Epithelial cell of alveolus of lung (primary cell): ENCODE data around the gene SYT17. TPM values are rescaled to one million over a fixed set of nuclear protein-coding genes. Genes with fewer than 3 reads are reported as not detected.

Source experiments
- total RNA-seq: library from RNA; depleted of rRNA; stranded (reverse); fragments of >200 nt; gene quantifications from 2 replicates; pipeline ENCODE4 v1.2.1, GENCODE V29; 2015

Gene SYT17, protein sequence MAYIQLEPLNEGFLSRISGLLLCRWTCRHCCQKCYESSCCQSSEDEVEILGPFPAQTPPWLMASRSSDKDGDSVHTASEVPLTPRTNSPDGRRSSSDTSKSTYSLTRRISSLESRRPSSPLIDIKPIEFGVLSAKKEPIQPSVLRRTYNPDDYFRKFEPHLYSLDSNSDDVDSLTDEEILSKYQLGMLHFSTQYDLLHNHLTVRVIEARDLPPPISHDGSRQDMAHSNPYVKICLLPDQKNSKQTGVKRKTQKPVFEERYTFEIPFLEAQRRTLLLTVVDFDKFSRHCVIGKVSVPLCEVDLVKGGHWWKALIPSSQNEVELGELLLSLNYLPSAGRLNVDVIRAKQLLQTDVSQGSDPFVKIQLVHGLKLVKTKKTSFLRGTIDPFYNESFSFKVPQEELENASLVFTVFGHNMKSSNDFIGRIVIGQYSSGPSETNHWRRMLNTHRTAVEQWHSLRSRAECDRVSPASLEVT
- total RNA-seq = 1.3 and 3.7 TPM in 2 replicates

DNA sequence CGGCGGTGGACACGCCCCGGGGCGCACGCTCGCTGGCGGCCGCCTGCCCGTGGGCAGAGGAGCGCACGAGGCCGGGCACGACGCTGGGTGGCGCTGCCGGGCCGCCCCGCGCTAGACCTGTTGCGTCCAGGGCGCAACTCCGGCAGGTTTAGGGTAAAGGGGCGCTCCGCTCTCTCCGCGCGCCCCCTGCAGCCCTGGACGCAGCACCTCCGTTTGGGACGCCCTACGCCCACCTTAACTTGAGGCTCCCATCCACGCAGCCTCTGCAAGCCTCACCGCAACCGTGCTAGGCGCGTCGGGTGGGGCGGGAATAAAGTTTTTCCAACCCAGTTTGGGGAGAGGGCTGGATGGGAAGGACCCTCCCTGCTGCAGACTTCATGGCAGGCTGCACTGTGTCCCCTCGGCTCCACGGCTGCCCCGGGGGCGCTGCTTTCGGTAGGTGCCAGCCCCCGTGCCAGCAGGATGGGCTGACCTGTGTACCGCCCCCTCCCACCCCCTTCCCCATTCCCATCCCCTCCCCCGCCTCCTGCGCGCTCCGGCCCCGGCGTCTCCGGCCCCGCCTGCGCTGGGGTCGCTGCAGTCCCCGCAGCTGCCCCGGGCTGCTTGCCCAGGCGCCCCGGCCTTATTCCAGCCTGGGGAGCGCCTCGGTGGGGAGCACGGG is at the start of gene SYT17:
Gene SYT17, plus strand, starts transcription at position 531 of the 661 bp plus-strand sequence. CDS start 407 bp downstream, outside the sequence.

GRCh38 chr16:19285431-19285830 is 117.4 kb downstream of the SYT17 start, which contains the start of gene CLEC19A:
Gene CLEC19A (plus strand): TSS chr16:19285731. CDS start chr16:19285852, 121 bp downstream.

Other genes with a start within 250 kb of the SYT17 start
- gene SMG1, start 241.8 kb upstream of the SYT17 start, total RNA-seq = 23.5 and 29.6 TPM in 2 replicates
- 0.26 TPM in 1 of 2 replicates, not detected in the other for gene TMC7, start 184.3 kb upstream of the SYT17 start, total RNA-seq
- 5.9 and 16.8 TPM in 2 replicates for gene COQ7, start 100.6 kb upstream of the SYT17 start, total RNA-seq
- 53.3 and 66.2 TPM in 2 replicates for gene ITPRIPL2, start 54.3 kb upstream of the SYT17 start, total RNA-seq
- gene CLEC19A, start 117.5 kb downstream of the SYT17 start, total RNA-seq = not detected in 2 replicates
- gene TMC5, start 249.6 kb downstream of the SYT17 start, total RNA-seq = 0.26 TPM in 1 of 2 replicates, not detected in the other